Measurements from ENCODE around the gene CFAP73. TPM values are rescaled to one million over a fixed set of nuclear protein-coding genes. Genes with fewer than 3 reads are reported as not detected.

CFAP73 gene
- total and polyA plus RNA-seq, 10 donors = 0.64 to 0.71 (median 0.70) TPM; not detected in 7

DNA sequence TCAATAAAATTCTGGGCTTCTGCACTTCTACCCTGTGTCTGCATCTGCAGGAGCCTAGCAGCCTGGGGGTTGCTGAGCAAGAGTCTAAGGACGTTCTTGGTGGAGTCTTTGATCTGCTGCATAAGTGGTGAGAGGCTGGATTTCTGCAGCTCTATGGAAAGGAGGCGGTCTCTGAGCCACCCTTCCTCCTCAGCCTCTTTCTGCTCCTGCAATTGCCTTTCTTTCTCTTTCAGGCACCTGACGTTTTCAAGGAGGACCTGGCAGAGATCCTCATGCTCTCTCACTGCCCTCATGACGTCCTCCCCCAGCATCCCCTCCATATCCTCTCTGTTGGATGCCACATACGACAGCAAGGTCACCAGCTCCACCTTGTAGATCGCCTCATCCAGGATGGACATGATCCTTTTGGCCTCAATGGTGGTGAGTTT is 58.1 kb downstream of the CFAP73 start:
- intact Hi-C loops (cut with DNase I; ENCODE audit: low total_unique reads) = no loop called here
- 30 to 48% (median 38%) methylated on average over 6 of the region's 6 CpGs for WGBS, 5 donors
- no peak for TF ChIP-seq POLR2A (IDR thresholded peaks at IDR 0.05)
- no peak for TF ChIP-seq POLR2AphosphoS5 (IDR thresholded peaks at IDR 0.05)
- TF ChIP-seq CTCF (IDR thresholded peaks at IDR 0.05 in 8 of 11, conservative IDR thresholded peaks at IDR 0.05 in 3 of 11) = no peak
- no peak for DNase-seq
- Histone ChIP-seq H3K4me1 (peaks cover 27 to 90% (median 53%) of the 10 kb centered on the region in 6 donors), H3K9me3 (no peaks in the 10 kb centered on the region), H3K36me3 (no peaks in the 10 kb centered on the region), H3K27ac (peak overlapping the region; percentile 72 to 87 (median 85)), H3K27me3 (replicated peaks in 1 of 7) (no peaks in the 10 kb centered on the region), H3K4me3 (peak overlapping the region in 1 of 8 donors; percentile 27)

DNA sequence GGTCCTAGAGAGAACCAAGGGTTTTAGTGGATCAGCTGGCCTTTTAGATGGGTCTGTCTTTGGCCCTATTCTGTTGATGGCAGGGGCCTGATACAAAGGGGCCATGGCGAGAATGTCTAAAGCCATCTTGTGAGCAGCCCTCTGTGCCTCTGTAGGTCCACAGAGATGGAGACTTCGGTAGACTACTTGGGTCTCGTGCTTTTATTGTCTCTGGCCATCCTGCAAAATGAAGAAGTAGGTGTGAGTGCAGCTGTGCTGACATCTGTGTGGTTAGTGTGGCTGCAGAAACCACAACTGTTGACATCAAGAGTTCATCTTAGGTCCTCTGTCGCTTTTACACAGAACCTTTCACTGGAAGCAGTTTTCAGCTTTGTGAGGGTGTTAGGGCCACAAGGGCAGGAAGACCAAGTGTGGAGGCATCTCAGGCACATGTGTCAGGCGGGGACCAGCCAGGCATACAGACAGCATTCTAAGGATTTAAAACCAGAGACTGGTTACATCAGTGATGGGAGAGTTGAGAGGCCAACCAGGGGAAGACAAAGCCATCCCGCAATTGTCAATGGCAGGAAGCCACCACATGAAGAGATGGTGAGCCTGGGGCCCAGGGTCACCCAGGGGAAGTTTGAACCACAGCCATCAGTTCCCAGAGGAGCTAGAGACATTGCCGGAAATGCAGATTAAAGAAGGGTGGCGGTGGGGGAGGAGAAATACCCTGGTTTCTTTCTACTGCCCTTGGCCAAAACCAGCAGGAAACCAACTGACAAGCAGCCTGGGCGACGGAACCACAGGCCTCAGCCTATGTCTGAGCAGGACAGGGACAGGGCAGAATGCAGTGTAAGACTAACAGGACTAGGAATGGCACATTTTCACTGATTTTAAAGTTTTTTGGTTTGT is 58.8 kb downstream of the CFAP73 start:
- H3K9me3 ChIP-seq = no peaks in the 10 kb centered on the region
- TF ChIP-seq CTCF (IDR thresholded peaks at IDR 0.05 in 8 of 11, conservative IDR thresholded peaks at IDR 0.05 in 3 of 11) (no peak), POLR2A (IDR thresholded peaks at IDR 0.05) (no peak), POLR2AphosphoS5 (IDR thresholded peaks at IDR 0.05) (peak in 2 of 3 donors; percentile 68 to 84)
- intact Hi-C loops (cut with DNase I; ENCODE audit: low total_unique reads) = no loop called here

More for the DNA sequence above, 58.8 kb downstream of the CFAP73 start:
- no peaks in the 10 kb centered on the region for H3K27me3 ChIP-seq (replicated peaks in 1 of 7)
- peaks cover 27 to 85% (median 53%) of the 10 kb centered on the region in 6 donors for H3K4me1 ChIP-seq
- H3K36me3 ChIP-seq = no peaks in the 10 kb centered on the region
- peak overlapping the region; percentile 72 to 87 (median 85) for H3K27ac ChIP-seq
- peak overlapping the region in 1 of 8 donors; percentile 27 for H3K4me3 ChIP-seq
- WGBS, 5 donors = 14 to 29% (median 15%) methylated on average over 8 to 10 of the region's 10 CpGs
- DNase-seq = peak; percentile 90

Small RNA genes within 50 kb of the gene (microRNA-seq; reads per million reads assigned to microRNA genes)
- gene MIR7106 = 0 reads per million in 3 donors

Small RNA genes within 50 kb of the gene (small RNA-seq; reads per million reads assigned to genes)
- 0 reads per million in 4 donors for gene MIR7106
- gene RF00019 = 0 reads per million in 4 donors

Other genes with a start within 250 kb of the CFAP73 start
- gene OAS1, start 242.8 kb upstream of the CFAP73 start, total RNA-seq = 10 to 100 TPM; 43.2 to 68.4 (median 56.7) TPM
- 10 to 100 TPM; 34.7 to 53.8 (median 47.7) TPM for gene OAS1, start 242.8 kb upstream of the CFAP73 start, polyA plus RNA-seq
- gene OAS3, start 211.2 kb upstream of the CFAP73 start, total RNA-seq = 10 to 100 TPM; 26.9 to 54.5 (median 37.3) TPM
- 10 to 100 TPM in 1 of 3 donors, 1 to 10 TPM in 2; 5.0 to 14.7 (median 5.5) TPM for gene OAS3, start 211.2 kb upstream of the CFAP73 start, polyA plus RNA-seq
- gene OAS2, start 171.2 kb upstream of the CFAP73 start, total RNA-seq = 10 to 100 TPM; 37.9 to 71.4 (median 48.7) TPM
- 10 to 100 TPM; 21.0 to 32.1 (median 25.6) TPM for gene OAS2, start 171.2 kb upstream of the CFAP73 start, polyA plus RNA-seq
- gene DTX1, start 93.0 kb upstream of the CFAP73 start, total RNA-seq = 100 to 1,000 TPM in 2 of 7 donors, 10 to 100 TPM in 5; 54.6 to 141 (median 76.1) TPM
- 100 to 1,000 TPM in 1 of 3 donors, 10 to 100 TPM in 2; 53.4 to 102 (median 96.7) TPM for gene DTX1, start 93.0 kb upstream of the CFAP73 start, polyA plus RNA-seq
- 1 to 10 TPM in 1 of 7 donors, under 1 TPM in 4, not detected in 2; 0.13 to 1.7 (median 0.57) TPM for gene RASAL1, start 14.0 kb upstream of the CFAP73 start, total RNA-seq
- gene RASAL1, start 14.0 kb upstream of the CFAP73 start, polyA plus RNA-seq = 1 to 10 TPM in 1 of 3 donors, under 1 TPM in 2; 0.58 to 1.1 (median 0.91) TPM
- 10 to 100 TPM; 44.4 to 73.1 (median 59.8) TPM for gene DDX54, start 35.8 kb downstream of the CFAP73 start, total RNA-seq
- gene DDX54, start 35.8 kb downstream of the CFAP73 start, polyA plus RNA-seq = 10 to 100 TPM; 47.9 to 80.3 (median 69.9) TPM
- 10 to 100 TPM; 11.1 to 15.6 (median 11.9) TPM for gene RITA1, start 36.0 kb downstream of the CFAP73 start, total RNA-seq
- gene RITA1, start 36.0 kb downstream of the CFAP73 start, polyA plus RNA-seq = 10 to 100 TPM in 2 of 3 donors, 1 to 10 TPM in 1; 9.0 to 15.5 (median 13.0) TPM
- 10 to 100 TPM; 44.6 to 90.1 (median 51.9) TPM for gene TPCN1, start 71.7 kb downstream of the CFAP73 start, total RNA-seq
- 10 to 100 TPM; 15.5 to 28.9 (median 27.8) TPM for gene TPCN1, start 71.7 kb downstream of the CFAP73 start, polyA plus RNA-seq
- gene SLC8B1, start 185.4 kb downstream of the CFAP73 start, total RNA-seq = 100 to 1,000 TPM in 2 of 7 donors, 10 to 100 TPM in 5; 54.7 to 126 (median 84.4) TPM
- gene SLC8B1, start 185.4 kb downstream of the CFAP73 start, polyA plus RNA-seq = 10 to 100 TPM; 15.0 to 47.1 (median 32.5) TPM
- gene PLBD2, start 208.9 kb downstream of the CFAP73 start, total RNA-seq = 10 to 100 TPM; 27.9 to 38.8 (median 30.6) TPM
- 1 to 10 TPM; 4.2 to 9.0 (median 4.3) TPM for gene PLBD2, start 208.9 kb downstream of the CFAP73 start, polyA plus RNA-seq